HepG2 (cell line): ENCODE measurements around the gene FRMD5. TPM values are rescaled to one million over a fixed set of nuclear protein-coding genes. Genes with fewer than 3 reads are reported as not detected.

Experiments
- ATAC-seq: fragments of 200-7000 bp; cut with Tn5 transposase; 3 replicates; pipeline ENCODE4 v1.9.1; 2020; ENCODE audit warnings: mild to moderate bottlenecking, moderate library complexity
- BruUV-seq: library from RNA; stranded (reverse); fragments of 400-500 nt; replicated peaks from 2 replicates; lab custom pipeline; 2021; lab: Mats Ljungman, UMichigan
- CTCF ChIA-PET: fragments of 300-600 bp; formaldehyde crosslinking; extraction: SDS; loops from one replicate; lab custom pipeline; 2021; ENCODE audit warnings: low total read pairs, inconsistent platforms, low intra/inter-chr PET ratio; lab: Yijun Ruan, JAX
- POLR2A ChIA-PET: fragments of 350-600 bp; sonication (Branson Sonifier 250); formaldehyde crosslinking; loops from one replicate; lab custom pipeline; 2020; ENCODE audit warnings: antibody characterized with exemption, inconsistent platforms; lab: Yijun Ruan, JAX
- DNase-seq: peaks from one replicate; pipeline ENCODE4 v3.0.0-alpha.2; 2015; ENCODE audit warnings: low spot score
- FAIRE-seq: peaks from 3 replicates; lab custom pipeline; 2011; peaks lifted over from hg19 to GRCh38; lab: Jason Lieb, UNC
- H2AFZ ChIP-seq: one replicate; pipeline ENCODE4 v1.6.1; 2011; ENCODE audit warnings: low read length, inconsistent platforms
- H3K27ac ChIP-seq: fragments of 300-600 bp; 3 replicates; pipeline ENCODE4 v1.8.0; 2011; ENCODE audit warnings: mixed run types, mild to moderate bottlenecking, mixed read lengths, low read length, inconsistent platforms; ENCODE audit not compliant: insufficient read depth; ENCODE audit errors: extremely low read length
- H3K27me3 ChIP-seq, 2 experiments: fragments of 200-600 bp in 1 of 2; 2 replicates in 1 of 2; 3 replicates in 1 of 2; pipeline versions ENCODE4 v1.6.0 to v1.8.0; 2011; ENCODE audit warnings: low read length in 2 of 2, mild to moderate bottlenecking in 2 of 2, moderate library complexity in 2 of 2, inconsistent platforms in 1 of 2; ENCODE audit not compliant: insufficient read depth in 2 of 2, control insufficient read depth in 1 of 2
- H3K36me3 ChIP-seq, 2 experiments: fragments of 200-600 bp in 1 of 2; replicated peaks in 1 of 2; 2 replicates in 1 of 2; 3 replicates in 1 of 2; pipeline versions ENCODE4 v1.5.1 to v1.8.0; 2011; ENCODE audit warnings: low read length in 2 of 2, inconsistent platforms in 1 of 2; ENCODE audit not compliant: insufficient read depth in 2 of 2, control insufficient read depth in 1 of 2
- H3K4me1 ChIP-seq: 2 replicates; pipeline ENCODE4 v1.5.1; 2012; ENCODE audit warnings: low read length, inconsistent platforms; ENCODE audit not compliant: insufficient read depth
- H3K4me2 ChIP-seq: 2 replicates; pipeline ENCODE4 v1.6.0; 2011; ENCODE audit warnings: low read depth, low read length, inconsistent platforms
- H3K4me3 ChIP-seq, 3 experiments: fragments of 200-600 bp in 1 of 3; sonication (generic), shearing (Covaris generic) in 1 of 3; replicated peaks in 1 of 3; 2 replicates each; pipeline ENCODE4 v1.5.1; 2011 to 2016; ENCODE audit warnings: low read length in 3 of 3, inconsistent platforms in 2 of 3, low read depth in 2 of 3, mild to moderate bottlenecking in 2 of 3, control low read depth in 1 of 3, mixed read lengths in 1 of 3; ENCODE audit not compliant: insufficient read depth in 1 of 3
- H3K79me2 ChIP-seq: one replicate; pipeline ENCODE4 v1.6.1; 2011; ENCODE audit warnings: low read length, inconsistent platforms; ENCODE audit not compliant: insufficient read depth
- H3K9ac ChIP-seq: 2 replicates; pipeline ENCODE4 v1.6.0; 2011; ENCODE audit warnings: mild to moderate bottlenecking, low read depth, low read length, inconsistent platforms; ENCODE audit not compliant: insufficient read depth
- H3K9me3 ChIP-seq: 2 replicates; pipeline ENCODE4 v1.5.1; 2012; ENCODE audit warnings: mild to moderate bottlenecking, low read length
- H4K20me1 ChIP-seq: 2 replicates; pipeline ENCODE4 v1.6.0; 2011; ENCODE audit warnings: inconsistent platforms, mild to moderate bottlenecking, low read length, moderate library complexity; ENCODE audit not compliant: insufficient read depth
- MAFF ChIP-seq: IDR thresholded peaks from 2 replicates; pipeline ENCODE4 v1.6.1; 2011; ENCODE audit warnings: low read depth, low read length, improper control_type of control experiment
- MAFK ChIP-seq, 2 experiments: IDR thresholded peaks in 1 of 2; conservative IDR thresholded peaks in 1 of 2; 2 replicates each; pipeline ENCODE4 v1.6.1; 2011; ENCODE audit warnings: improper control_type of control experiment in 2 of 2, low read length in 2 of 2
- ZNF746 ChIP-seq: sonication (generic); formaldehyde crosslinking; IDR thresholded peaks from 2 replicates; pipeline ENCODE4 v1.8.0; 2022; ENCODE audit warnings: mild to moderate bottlenecking, missing genetic modification reagents
- WGBS: methylation state at CpG from one replicate; pipeline ENCODE4 v1.1.6; 2017; ENCODE audit warnings: low lambda C conversion rate; 5-methylcytosine and 5-hydroxymethylcytosine counted together
- in situ Hi-C: cut with HindIII; loops from 2 replicates; pipeline ENCODE4 v1.10.0; 2017; ENCODE audit warnings: low pct_unique_long_range_greater_than_20kb; ENCODE audit not compliant: extremely low pct_ligation_motif_present
- intact Hi-C: fragments of 100-400 bp; cut with micrococcal nuclease; formaldehyde crosslinking; loops from one replicate; pipeline ENCODE4 v1.10.0; 2022; ENCODE audit not compliant: unreplicated experiment
- polyA plus RNA-seq, 8 experiments: library from polyadenylated mRNA; depleted of rRNA in 3 of 8; stranded (reverse) in 7 of 8; unstranded in 1 of 8; fragments of >200 nt; fragmentation: Illumina TruSeq in 4 of 8; extraction: Trizol in 4 of 8; gene quantifications; 2 replicates each; pipeline versions ENCODE4 v1.2.1 to v1.2.3, GENCODE V29; 2011 to 2016; ENCODE audit warnings: low read depth in 4 of 8, missing spikeins in 1 of 8, mixed read lengths in 1 of 8; ENCODE audit not compliant: insufficient read depth in 1 of 8
- total RNA-seq, 5 experiments: library from RNA; depleted of rRNA; stranded (reverse); fragments of >200 nt; fragmentation: Illumina TruSeq; extraction: Trizol; gene quantifications; 2 replicates each; pipeline ENCODE4 v1.2.3, GENCODE V29; 2016; ENCODE audit warnings: low read depth in 1 of 5
- TF ChIP-seq, protein P1 (sequence below): sonication (generic); formaldehyde crosslinking; IDR thresholded peaks from 2 replicates; pipeline ENCODE4 v1.5.0; 2020; ENCODE audit warnings: mild to moderate bottlenecking, missing genetic modification reagents
- TF ChIP-seq, protein P2 (sequence below): sonication (generic); formaldehyde crosslinking; IDR thresholded peaks from 2 replicates; pipeline ENCODE4 v1.5.0; 2020; ENCODE audit warnings: mild to moderate bottlenecking, missing genetic modification reagents

FRMD5 gene
- total and polyA plus RNA-seq, 2 of the 13 experiments (the other 11 are each of a cell fraction or from before 2014, with no cell fraction given), result 0.93 to 1.5 TPM

DNA sequence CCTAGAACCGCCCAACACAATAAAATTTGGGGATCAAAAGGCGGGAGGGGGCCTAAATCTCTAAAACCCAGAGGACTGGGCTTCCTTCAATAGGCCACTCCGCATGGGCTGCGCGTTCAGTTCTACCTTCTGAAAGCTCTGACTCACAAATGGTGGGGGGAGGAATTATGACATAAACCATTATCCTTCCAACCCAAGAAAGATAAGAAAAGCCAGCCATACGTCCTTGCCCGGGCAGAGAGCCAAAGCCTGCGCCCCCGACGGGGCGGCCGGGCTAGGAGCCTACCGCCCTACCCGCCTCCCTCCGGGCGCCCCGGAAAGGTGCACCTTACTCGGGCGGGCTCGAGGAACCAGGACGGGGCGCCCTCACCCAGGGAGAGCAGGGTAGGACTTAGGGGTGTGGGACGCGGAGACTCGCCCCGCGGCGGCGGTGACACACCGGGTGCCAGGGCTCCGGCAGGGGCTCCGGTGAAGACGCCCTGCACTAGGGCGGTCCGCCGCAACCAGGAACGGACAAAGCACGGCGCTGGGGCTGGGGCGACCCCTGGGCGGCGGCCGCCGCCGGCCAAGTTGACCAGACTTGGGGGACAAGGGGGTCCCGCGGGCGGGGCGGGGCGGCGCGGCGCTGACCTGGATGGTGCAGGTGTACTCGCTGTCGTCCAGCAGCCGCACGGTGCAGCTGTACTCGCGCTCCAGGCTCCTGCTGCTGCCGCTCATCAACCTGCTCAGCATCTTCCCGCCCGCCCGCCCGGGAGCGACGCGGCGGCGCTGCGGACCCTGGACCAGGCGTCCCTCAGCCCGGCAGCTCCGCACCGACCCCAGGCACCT, 534 bp downstream of the FRMD5 start (continued):
- TF ChIP-seq, protein P1, sequence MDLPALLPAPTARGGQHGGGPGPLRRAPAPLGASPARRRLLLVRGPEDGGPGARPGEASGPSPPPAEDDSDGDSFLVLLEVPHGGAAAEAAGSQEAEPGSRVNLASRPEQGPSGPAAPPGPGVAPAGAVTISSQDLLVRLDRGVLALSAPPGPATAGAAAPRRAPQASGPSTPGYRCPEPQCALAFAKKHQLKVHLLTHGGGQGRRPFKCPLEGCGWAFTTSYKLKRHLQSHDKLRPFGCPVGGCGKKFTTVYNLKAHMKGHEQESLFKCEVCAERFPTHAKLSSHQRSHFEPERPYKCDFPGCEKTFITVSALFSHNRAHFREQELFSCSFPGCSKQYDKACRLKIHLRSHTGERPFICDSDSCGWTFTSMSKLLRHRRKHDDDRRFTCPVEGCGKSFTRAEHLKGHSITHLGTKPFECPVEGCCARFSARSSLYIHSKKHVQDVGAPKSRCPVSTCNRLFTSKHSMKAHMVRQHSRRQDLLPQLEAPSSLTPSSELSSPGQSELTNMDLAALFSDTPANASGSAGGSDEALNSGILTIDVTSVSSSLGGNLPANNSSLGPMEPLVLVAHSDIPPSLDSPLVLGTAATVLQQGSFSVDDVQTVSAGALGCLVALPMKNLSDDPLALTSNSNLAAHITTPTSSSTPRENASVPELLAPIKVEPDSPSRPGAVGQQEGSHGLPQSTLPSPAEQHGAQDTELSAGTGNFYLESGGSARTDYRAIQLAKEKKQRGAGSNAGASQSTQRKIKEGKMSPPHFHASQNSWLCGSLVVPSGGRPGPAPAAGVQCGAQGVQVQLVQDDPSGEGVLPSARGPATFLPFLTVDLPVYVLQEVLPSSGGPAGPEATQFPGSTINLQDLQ (CRISPR knock-in tag), result no peak
- TF ChIP-seq, protein P2, sequence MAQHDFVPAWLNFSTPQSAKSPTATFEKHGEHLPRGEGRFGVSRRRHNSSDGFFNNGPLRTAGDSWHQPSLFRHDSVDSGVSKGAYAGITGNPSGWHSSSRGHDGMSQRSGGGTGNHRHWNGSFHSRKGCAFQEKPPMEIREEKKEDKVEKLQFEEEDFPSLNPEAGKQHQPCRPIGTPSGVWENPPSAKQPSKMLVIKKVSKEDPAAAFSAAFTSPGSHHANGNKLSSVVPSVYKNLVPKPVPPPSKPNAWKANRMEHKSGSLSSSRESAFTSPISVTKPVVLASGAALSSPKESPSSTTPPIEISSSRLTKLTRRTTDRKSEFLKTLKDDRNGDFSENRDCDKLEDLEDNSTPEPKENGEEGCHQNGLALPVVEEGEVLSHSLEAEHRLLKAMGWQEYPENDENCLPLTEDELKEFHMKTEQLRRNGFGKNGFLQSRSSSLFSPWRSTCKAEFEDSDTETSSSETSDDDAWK (CRISPR knock-in tag), result no peak

DNA sequence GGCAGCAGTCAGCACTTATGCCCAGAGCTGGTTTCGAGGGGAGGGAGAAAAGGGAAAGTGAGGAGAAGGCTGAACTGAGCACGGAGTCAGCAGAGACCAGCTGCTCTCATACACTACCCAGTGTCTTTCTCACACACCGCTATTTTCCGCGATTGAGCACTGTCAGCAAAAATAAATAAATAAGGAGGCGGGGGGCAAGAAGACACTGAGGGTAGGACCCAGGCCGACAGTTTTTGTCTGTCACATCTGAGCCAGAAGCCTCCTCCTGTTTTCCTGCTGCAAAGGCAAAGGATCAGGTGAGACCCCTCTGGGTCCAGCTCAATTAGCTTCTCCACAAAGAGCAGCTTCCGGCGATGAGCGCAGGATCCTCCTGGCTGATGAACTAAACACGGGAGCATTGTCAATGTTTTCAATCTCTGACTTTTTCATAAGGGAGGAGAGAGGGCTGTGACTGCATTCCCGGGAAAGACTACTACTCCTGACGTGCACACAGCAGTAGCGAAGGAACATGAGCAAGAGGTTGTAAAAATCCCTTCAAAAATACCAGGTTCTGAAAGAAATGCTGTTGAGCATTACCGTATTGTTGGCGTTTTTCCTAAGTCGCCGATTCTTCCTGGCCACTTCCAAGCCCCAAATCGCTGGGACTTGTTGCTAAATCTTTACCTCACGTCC, 1.3 kb downstream of the FRMD5 start:
- no peak overlapping the region for H3K27ac ChIP-seq
- H2AFZ ChIP-seq, result no peak overlapping the region
- intact Hi-C loops (no loop called here), in situ Hi-C loops (no loop called here)
- ChIA-PET CTCF (no interaction called here), POLR2A (no interaction called here)
- H3K36me3 ChIP-seq, result no peaks in the 10 kb centered on the region
- BruUV-seq, result TSS peak; percentile 68
- peaks cover 24% of the 10 kb centered on the region for H3K4me1 ChIP-seq
- WGBS, result 33% methylated on average over 20 of the region's 20 CpGs
- FAIRE-seq (no peak), ATAC-seq (no peak), DNase-seq (no peak)
- TF ChIP-seq ZNF746 (CRISPR knock-in tag) (no peak), MAFK (conservative IDR thresholded peaks at IDR 0.05 in 1 of 2, IDR thresholded peaks at IDR 0.05 in 1 of 2; ENCODE audit: low read length in 2 of 2) (peak; percentile 90 to 96), MAFF (peak; percentile 94)
- H3K9me3 ChIP-seq, result no peaks in the 10 kb centered on the region
- H3K4me2 ChIP-seq, result peak overlapping the region; percentile 75; the same call in 1 of the 2 replicates
- no peaks in the 10 kb centered on the region for H4K20me1 ChIP-seq
- H3K79me2 ChIP-seq, result no peaks in the 10 kb centered on the region
- H3K9ac ChIP-seq, result no peak overlapping the region
- H3K27me3 ChIP-seq, result peaks cover 0 to 18% of the 10 kb centered on the region in 2 experiments; a peak in 2 of 5 replicates
- H3K4me3 ChIP-seq, result peak overlapping the region; percentile 15 to 72 (median 27); a peak in 3 of 6 replicates
